IPS DF 6.9 (cell line): ENCODE measurements around the gene URM1.

Experiments
- DNase-seq: peaks from one replicate; pipeline ENCODE4 v3.0.0-alpha.2; 2013; ENCODE audit warnings: low read depth, low spot score
- H3K27ac ChIP-seq: one replicate; pipeline ENCODE4 v1.5.1; 2013; ENCODE audit warnings: low read length, control low read depth
- H3K27me3 ChIP-seq: 2 replicates; pipeline ENCODE4 v1.6.1; 2013; ENCODE audit warnings: mild to moderate bottlenecking, low read length; ENCODE audit not compliant: control insufficient read depth, insufficient read depth
- H3K36me3 ChIP-seq: 2 replicates; pipeline ENCODE4 v1.6.1; 2013; ENCODE audit warnings: low read length; ENCODE audit not compliant: control insufficient read depth, insufficient read depth
- H3K4me1 ChIP-seq: 2 replicates; pipeline ENCODE4 v1.6.1; 2013; ENCODE audit warnings: low read length; ENCODE audit not compliant: control insufficient read depth, insufficient read depth
- H3K4me3 ChIP-seq: 2 replicates; pipeline ENCODE4 v1.5.1; 2013; ENCODE audit warnings: mild to moderate bottlenecking, low read length
- H3K9me3 ChIP-seq: 2 replicates; pipeline ENCODE4 v1.6.1; 2013; ENCODE audit warnings: low read length, inconsistent platforms; ENCODE audit not compliant: control insufficient read depth, insufficient read depth
- WGBS: extraction: QIAGEN DNeasy Blood & Tissue Kit; methylation state at CpG from one replicate; pipeline ENCODE4 v1.1.7; 2013; ENCODE audit warnings: mixed read lengths, missing lambda C conversion rate; ENCODE audit not compliant: insufficient read length, insufficient coverage; 5-methylcytosine and 5-hydroxymethylcytosine counted together

URM1 gene

GRCh38 chr9:128370752-128371629 lies at the start of gene URM1:
Gene URM1, plus strand, starts transcription at chr9:128371374. Its CDS starts 7 bp downstream, at chr9:128371381.
- Histone ChIP-seq H3K4me3 (peak within 1 kb of the TSS; percentile 56), H3K27ac (no peak within 1 kb of the TSS), H3K27me3 (peaks cover 7% of the 10 kb centered on the region; the same call in 1 of the 2 replicates), H3K36me3 (no peaks in the 10 kb centered on the region), H3K4me1 (peaks cover 4% of the 10 kb centered on the region; the same call in 1 of the 2 replicates), H3K9me3 (no peaks in the 10 kb centered on the region)
- DNase-seq = peak; percentile 83
- no CpG with 5 or more reads among the region's 55 CpGs for WGBS

- Histone ChIP-seq H3K9me3 (no peaks in the 10 kb centered on the region), H3K4me1 (no peaks in the 10 kb centered on the region), H3K27ac (no peak overlapping the region), H3K36me3 (peaks cover 11% of the 10 kb centered on the region; the same call in 1 of the 2 replicates), H3K27me3 (no peaks in the 10 kb centered on the region), H3K4me3 (peak overlapping the region; percentile 84; the same call in 1 of the 2 replicates)
- WGBS = no CpG with 5 or more reads among the region's 21 CpGs
- DNase-seq = no peak
Measured at GRCh38 chr9:128321879-128322403, 49.2 kb upstream of the URM1 start.

- H3K9me3 ChIP-seq = no peaks in the 10 kb centered on the region
- no peaks in the 10 kb centered on the region for H3K27me3 ChIP-seq
- peak within 1 kb of the TSS; percentile 84 for H3K4me3 ChIP-seq
- H3K36me3 ChIP-seq = peaks cover 8% of the 10 kb centered on the region; the same call in 1 of the 2 replicates
- peak; percentile 82 for DNase-seq
- WGBS = no CpG with 5 or more reads among the region's 83 CpGs
- H3K27ac ChIP-seq = no peak within 1 kb of the TSS
- H3K4me1 ChIP-seq = no peaks in the 10 kb centered on the region
Measured at GRCh38 chr9:128322404-128323211, 48.6 kb upstream of the URM1 start, which contains the start of the genes COQ4 and TRUB2. Gene COQ4, plus strand, starts transcription at chr9:128322839. Its CDS starts 20 bp downstream, at chr9:128322859. Gene TRUB2, minus strand, starts transcription at chr9:128322447. Its CDS starts 39 bp downstream, at chr9:128322408.

DNA sequence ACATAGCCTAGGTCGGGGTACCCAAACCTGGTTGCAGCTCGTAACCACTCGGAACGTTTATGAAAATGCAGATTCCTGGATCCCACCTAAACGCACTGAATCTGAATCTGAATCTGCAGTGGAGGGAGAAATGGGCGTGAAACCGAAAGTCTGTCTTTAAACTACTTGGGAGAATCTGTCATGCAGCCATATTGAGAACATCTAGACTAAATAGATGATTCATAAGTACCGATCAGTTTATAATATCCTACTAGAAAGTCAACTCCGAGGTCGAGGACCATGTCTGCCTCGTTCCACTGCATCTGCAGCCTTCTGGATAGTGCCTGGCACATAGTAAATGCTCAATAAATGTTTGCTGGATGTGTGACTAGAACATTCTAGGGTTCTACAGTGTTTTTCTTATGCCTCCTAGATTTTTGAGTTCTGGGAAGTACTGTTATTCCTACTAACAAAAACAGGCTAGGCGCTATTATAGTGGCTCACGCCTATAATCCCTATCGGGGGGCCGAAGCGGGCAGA lies 47.9 kb upstream of the URM1 start:
- Histone ChIP-seq H3K27me3 (no peaks in the 10 kb centered on the region), H3K4me3 (peak overlapping the region; percentile 84), H3K36me3 (peaks cover 8% of the 10 kb centered on the region; the same call in 1 of the 2 replicates), H3K9me3 (no peaks in the 10 kb centered on the region), H3K4me1 (no peaks in the 10 kb centered on the region), H3K27ac (no peak overlapping the region)
- no CpG with 5 or more reads among the region's 16 CpGs for WGBS
- DNase-seq = no peak

DNA sequence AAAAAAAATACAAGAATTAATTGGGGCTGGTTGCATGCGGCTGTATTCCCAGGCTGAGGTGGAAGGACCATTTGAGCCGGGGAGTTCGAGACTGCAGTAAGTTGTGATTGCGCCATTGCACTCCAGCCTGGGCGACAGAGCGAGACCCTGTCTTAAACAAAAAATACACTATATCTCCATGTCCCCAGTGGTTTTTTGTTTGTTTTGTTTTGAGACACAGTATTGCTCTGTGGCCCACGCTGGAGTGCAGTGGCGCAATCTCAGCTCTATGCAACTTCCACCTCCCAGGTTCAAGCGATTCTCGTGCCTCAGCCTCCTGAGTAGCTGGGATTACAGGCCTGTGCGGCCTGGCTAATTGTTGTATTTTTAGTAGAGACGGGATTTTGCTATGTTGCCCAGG lies 47.4 kb upstream of the URM1 start:
- H3K27ac ChIP-seq = no peak overlapping the region

GRCh38 chr9:128324401-128324800 lies 46.8 kb upstream of the URM1 start:
- Histone ChIP-seq H3K36me3 (peaks cover 8% of the 10 kb centered on the region; the same call in 1 of the 2 replicates), H3K27me3 (no peaks in the 10 kb centered on the region), H3K4me3 (no peak overlapping the region), H3K9me3 (no peaks in the 10 kb centered on the region), H3K27ac (no peak overlapping the region), H3K4me1 (no peaks in the 10 kb centered on the region)
- DNase-seq = no peak
- WGBS = no CpG with 5 or more reads among the region's 1 CpG

More for the DNA sequence above, 47.4 kb upstream of the URM1 start:
- peaks cover 8% of the 10 kb centered on the region; the same call in 1 of the 2 replicates for H3K36me3 ChIP-seq
- no peaks in the 10 kb centered on the region for H3K27me3 ChIP-seq
- peak overlapping the region; percentile 84; the same call in 1 of the 2 replicates for H3K4me3 ChIP-seq
- no CpG with 5 or more reads among the region's 12 CpGs for WGBS
- no peak for DNase-seq
- no peaks in the 10 kb centered on the region for H3K4me1 ChIP-seq
- no peaks in the 10 kb centered on the region for H3K9me3 ChIP-seq

DNA sequence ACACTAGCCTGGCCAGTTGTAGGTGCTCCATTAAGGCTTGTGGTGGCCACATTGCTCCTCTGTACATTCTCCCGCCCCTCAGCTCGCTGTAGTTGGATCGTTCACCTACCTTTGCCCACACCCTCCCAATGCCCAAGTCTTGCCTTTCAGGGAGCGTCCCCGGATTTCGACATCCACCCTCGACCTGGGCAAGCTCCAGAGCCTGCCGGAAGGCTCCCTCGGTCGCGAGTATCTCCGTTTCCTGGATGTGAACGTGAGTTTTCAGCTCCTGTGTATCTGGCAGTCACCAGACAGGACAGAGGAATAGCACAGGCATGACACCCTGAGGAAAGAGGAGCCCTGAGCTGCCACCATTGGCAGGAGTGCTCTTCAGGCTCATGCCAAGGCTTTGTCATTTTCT lies 45.5 kb upstream of the URM1 start:
- no peak overlapping the region for H3K27ac ChIP-seq
- no peak overlapping the region for H3K4me3 ChIP-seq
- DNase-seq = no peak
- WGBS = no CpG with 5 or more reads among the region's 13 CpGs
- no peaks in the 10 kb centered on the region for H3K4me1 ChIP-seq
- no peaks in the 10 kb centered on the region for H3K27me3 ChIP-seq
- H3K36me3 ChIP-seq = peaks cover 8% of the 10 kb centered on the region; the same call in 1 of the 2 replicates
- no peaks in the 10 kb centered on the region for H3K9me3 ChIP-seq

DNA sequence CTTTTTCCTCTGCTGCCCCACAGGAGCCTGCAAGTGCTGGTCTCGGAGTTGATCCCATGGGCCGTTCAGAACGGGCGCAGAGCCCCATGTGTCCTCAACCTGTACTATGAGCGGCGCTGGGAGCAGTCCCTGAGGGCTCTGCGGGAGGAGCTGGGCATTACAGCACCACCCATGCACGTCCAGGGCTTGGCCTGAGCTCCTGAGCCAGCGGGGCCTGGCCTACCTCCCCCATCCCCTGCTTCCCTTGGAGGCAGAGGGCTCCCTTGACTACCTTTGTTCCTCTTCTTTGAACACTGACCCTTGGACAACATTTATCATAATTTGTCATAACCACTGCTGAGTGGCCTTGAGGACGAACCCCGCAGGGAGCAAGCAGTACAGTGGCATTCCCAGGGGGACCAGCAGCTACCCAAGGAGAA lies 37.7 kb upstream of the URM1 start:
- no peak for DNase-seq
- no peaks in the 10 kb centered on the region for H3K9me3 ChIP-seq
- WGBS = no CpG with 5 or more reads among the region's 11 CpGs

GRCh38 chr9:128335161-128335560 lies 36.0 kb upstream of the URM1 start:
- Histone ChIP-seq H3K27ac (no peak overlapping the region), H3K4me1 (no peaks in the 10 kb centered on the region), H3K36me3 (no peaks in the 10 kb centered on the region), H3K27me3 (no peaks in the 10 kb centered on the region), H3K4me3 (no peak overlapping the region), H3K9me3 (no peaks in the 10 kb centered on the region)
- DNase-seq = no peak
- WGBS = no CpG with 5 or more reads among the region's 7 CpGs

More for the DNA sequence above, 37.7 kb upstream of the URM1 start:
- H3K4me3 ChIP-seq = no peak overlapping the region
- no peak overlapping the region for H3K27ac ChIP-seq
- no peaks in the 10 kb centered on the region for H3K4me1 ChIP-seq
- H3K36me3 ChIP-seq = no peaks in the 10 kb centered on the region
- no peaks in the 10 kb centered on the region for H3K27me3 ChIP-seq

DNA sequence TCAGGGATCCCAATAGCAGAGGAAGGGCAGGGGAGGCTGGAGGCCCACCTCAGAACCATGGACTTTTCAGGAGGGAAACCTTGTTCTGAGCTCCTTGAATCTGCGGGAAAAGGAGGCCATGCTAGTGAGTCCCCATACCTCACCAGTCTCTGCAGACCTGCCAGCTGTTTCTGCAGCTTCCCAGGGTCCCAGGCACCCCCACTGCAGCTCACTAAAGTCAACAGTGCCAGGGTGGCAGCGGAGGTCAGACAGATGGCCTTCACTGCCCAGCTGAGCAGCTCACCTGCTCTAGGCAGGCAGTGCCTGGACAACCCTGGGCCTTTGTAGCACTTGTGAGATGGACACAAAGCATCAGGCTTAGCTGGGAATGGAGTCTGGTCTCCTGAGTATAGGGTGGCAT lies 35.3 kb upstream of the URM1 start:
- no peak for DNase-seq
- no CpG with 5 or more reads among the region's 2 CpGs for WGBS
- Histone ChIP-seq H3K4me1 (no peaks in the 10 kb centered on the region), H3K27me3 (no peaks in the 10 kb centered on the region), H3K36me3 (no peaks in the 10 kb centered on the region), H3K27ac (no peak overlapping the region), H3K4me3 (no peak overlapping the region), H3K9me3 (no peaks in the 10 kb centered on the region)
